H9 (cell line): Measurements from ENCODE around the gene ARID1B. TPM values are rescaled to one million over a fixed set of nuclear protein-coding genes. Genes with fewer than 3 reads are reported as not detected.

Source experiments
- DNase-seq: peaks from one replicate; pipeline ENCODE4 v3.0.0-alpha.2; 2017
- H2AFZ ChIP-seq: one replicate; pipeline ENCODE4 v1.6.1; 2013; ENCODE audit warnings: mild to moderate bottlenecking, low read length, control low read depth, moderate library complexity
- H2AK5ac ChIP-seq: 2 replicates; pipeline ENCODE4 v1.6.1; 2013; ENCODE audit warnings: low read length, control low read depth, mixed read lengths; ENCODE audit not compliant: insufficient read length
- H2BK120ac ChIP-seq: one replicate; pipeline ENCODE4 v1.6.1; 2013; ENCODE audit warnings: low read depth, mild to moderate bottlenecking, low read length, control low read depth, inconsistent platforms; ENCODE audit not compliant: poor library complexity, severe bottlenecking
- H2BK12ac ChIP-seq: 2 replicates; pipeline ENCODE4 v1.6.1; 2013; ENCODE audit warnings: low read length, control low read depth, mixed read lengths, low read depth; ENCODE audit not compliant: insufficient read length
- H2BK15ac ChIP-seq: 2 replicates; pipeline ENCODE4 v1.6.1; 2013; ENCODE audit warnings: low read depth, low read length, control low read depth
- H2BK20ac ChIP-seq: one replicate; pipeline ENCODE4 v1.6.1; 2013; ENCODE audit warnings: low read depth, mild to moderate bottlenecking, low read length, control low read depth, inconsistent platforms; ENCODE audit not compliant: poor library complexity, severe bottlenecking
- H2BK5ac ChIP-seq: 2 replicates; pipeline ENCODE4 v1.6.1; 2013; ENCODE audit warnings: low read length, control low read depth, mixed read lengths; ENCODE audit not compliant: insufficient read length
- H3K14ac ChIP-seq: 2 replicates; pipeline ENCODE4 v1.6.1; 2013; ENCODE audit warnings: low read length, control low read depth; ENCODE audit not compliant: insufficient read depth
- H3K18ac ChIP-seq: 2 replicates; pipeline ENCODE4 v1.6.1; 2013; ENCODE audit warnings: low read depth, mild to moderate bottlenecking, mixed read lengths, low read length, control low read depth; ENCODE audit not compliant: insufficient read length
- H3K23ac ChIP-seq: 2 replicates; pipeline ENCODE4 v1.6.1; 2013; ENCODE audit warnings: low read length, control low read depth, mixed read lengths, low read depth; ENCODE audit not compliant: insufficient read length
- H3K23me2 ChIP-seq: 2 replicates; pipeline ENCODE4 v1.6.1; 2013; ENCODE audit warnings: low read depth, mild to moderate bottlenecking, mixed read lengths, low read length, control low read depth; ENCODE audit not compliant: insufficient read length, poor library complexity, severe bottlenecking
- H3K27ac ChIP-seq: 2 replicates; pipeline ENCODE4 v1.5.1; 2013; ENCODE audit warnings: low read length, control low read depth, mixed read lengths, low read depth; ENCODE audit not compliant: insufficient read length
- H3K27me3 ChIP-seq: 2 replicates; pipeline ENCODE4 v1.6.1; 2013; ENCODE audit warnings: low read length, control low read depth, inconsistent platforms; ENCODE audit not compliant: insufficient read depth
- H3K4ac ChIP-seq: 2 replicates; pipeline ENCODE4 v1.6.1; 2013; ENCODE audit warnings: low read depth, mild to moderate bottlenecking, control low read depth, inconsistent platforms, low read length, moderate library complexity
- H3K4me1 ChIP-seq: 2 replicates; pipeline ENCODE4 v1.6.1; 2013; ENCODE audit warnings: low read length, control low read depth, inconsistent platforms; ENCODE audit not compliant: insufficient read depth
- H3K4me2 ChIP-seq: 2 replicates; pipeline ENCODE4 v1.6.1; 2013; ENCODE audit warnings: low read length, control low read depth, mixed read lengths; ENCODE audit not compliant: insufficient read length, insufficient read depth
- H3K56ac ChIP-seq: 2 replicates; pipeline ENCODE4 v1.6.1; 2013; ENCODE audit warnings: low read depth, mild to moderate bottlenecking, mixed read lengths, low read length, control low read depth; ENCODE audit not compliant: insufficient read length
- H3K79me1 ChIP-seq: 2 replicates; pipeline ENCODE4 v1.6.1; 2013; ENCODE audit warnings: low read depth, mild to moderate bottlenecking, moderate library complexity, low read length, control low read depth, inconsistent platforms; ENCODE audit not compliant: insufficient read depth, poor library complexity, severe bottlenecking
- H3K79me2 ChIP-seq: 2 replicates; pipeline ENCODE4 v1.6.1; 2013; ENCODE audit warnings: low read length, control low read depth, inconsistent platforms; ENCODE audit not compliant: insufficient read depth
- H3K9ac ChIP-seq: 2 replicates; pipeline ENCODE4 v1.6.1; 2013; ENCODE audit warnings: low read length, control low read depth, mixed read lengths; ENCODE audit not compliant: insufficient read length; ENCODE audit errors: extremely low read depth
- H3K9me3 ChIP-seq: one replicate; pipeline ENCODE4 v1.6.1; 2013; ENCODE audit warnings: low read depth, low read length, inconsistent platforms; ENCODE audit not compliant: control insufficient read depth
- H3T11ph ChIP-seq: one replicate; pipeline ENCODE4 v1.6.1; 2013; ENCODE audit warnings: mild to moderate bottlenecking, low read length, control low read depth, inconsistent platforms
- H4K20me1 ChIP-seq: one replicate; pipeline ENCODE4 v1.6.1; 2013; ENCODE audit not compliant: control insufficient read depth, insufficient read length, insufficient read depth
- H4K5ac ChIP-seq: 2 replicates; pipeline ENCODE4 v1.6.1; 2013; ENCODE audit warnings: low read depth, mild to moderate bottlenecking, mixed read lengths, low read length, control low read depth; ENCODE audit not compliant: insufficient read length
- H4K8ac ChIP-seq: replicated peaks from 2 replicates; pipeline ENCODE4 v1.6.1; 2013; ENCODE audit warnings: low read length, control low read depth, mixed read lengths, low read depth; ENCODE audit not compliant: insufficient read length
- H4K91ac ChIP-seq: 2 replicates; pipeline ENCODE4 v1.6.1; 2013; ENCODE audit warnings: low read depth, mild to moderate bottlenecking, moderate library complexity, mixed read lengths, low read length, control low read depth; ENCODE audit not compliant: insufficient read length
- H3K27ac Mint-ChIP-seq, 3 experiments: 2 replicates in 2 of 3; 3 replicates in 1 of 3; pipeline ENCODE4 v1.8.0; 2020 to 2021; ENCODE audit warnings: mixed read lengths in 3 of 3, mild to moderate bottlenecking in 1 of 3, moderate library complexity in 1 of 3
- H3K27me3 Mint-ChIP-seq: 2 replicates; pipeline ENCODE4 v1.8.0; 2021; ENCODE audit warnings: low read depth, mild to moderate bottlenecking, moderate library complexity, mixed read lengths
- H3K36me3 Mint-ChIP-seq, 3 experiments: 2 replicates in 2 of 3; 3 replicates in 1 of 3; pipeline ENCODE4 v1.8.0; 2020 to 2021; ENCODE audit warnings: low read depth in 3 of 3, mixed read lengths in 3 of 3; ENCODE audit not compliant: insufficient read depth in 1 of 3
- H3K4me1 Mint-ChIP-seq, 2 experiments: 2 replicates each; pipeline ENCODE4 v1.8.0; 2020; ENCODE audit warnings: mixed read lengths in 2 of 2
- H3K4me3 Mint-ChIP-seq, 2 experiments: 2 replicates in 1 of 2; 3 replicates in 1 of 2; pipeline ENCODE4 v1.8.0; 2020 to 2021; ENCODE audit warnings: mild to moderate bottlenecking in 2 of 2, mixed read lengths in 2 of 2, moderate library complexity in 1 of 2
- H3K9me3 Mint-ChIP-seq, 2 experiments: 2 replicates in 1 of 2; 3 replicates in 1 of 2; pipeline ENCODE4 v1.8.0; 2020; ENCODE audit warnings: mild to moderate bottlenecking in 2 of 2, mixed read lengths in 2 of 2, moderate library complexity in 1 of 2
- WGBS: extraction: QIAGEN DNeasy Blood & Tissue Kit; methylation state at CpG from one replicate; pipeline ENCODE4 v1.1.7; 2013; ENCODE audit warnings: missing lambda C conversion rate, low lambda C conversion rate, mixed read lengths; ENCODE audit not compliant: insufficient read length; ENCODE audit errors: extremely low coverage; 5-methylcytosine and 5-hydroxymethylcytosine counted together
- total RNA-seq: library from RNA; stranded (reverse); gene quantifications from 2 replicates; pipeline ENCODE4 v1.2.1, GENCODE V29; 2021
- TF ChIP-seq, protein P1 (sequence below): fragments of 200-600 bp; sonication (generic); conservative IDR thresholded peaks from 3 replicates; pipeline ENCODE4 v1.8.0; 2021; ENCODE audit warnings: antibody characterized with exemption, mild to moderate bottlenecking

Gene ARID1B
- total RNA-seq, 1 experiment from 2014 or later, result 88.2 TPM

GRCh38 chr6:156954816-156955215, 177.6 kb downstream of the ARID1B start:
- peaks cover 30 to 31% of the 10 kb centered on the region in 2 experiments for H3K4me1 Mint-ChIP-seq
- Histone ChIP-seq H2BK20ac (no peak overlapping the region), H3K14ac (no peak overlapping the region), H2AK5ac (no peak overlapping the region), H2BK5ac (no peak overlapping the region), H2AFZ (no peak overlapping the region), H3K9ac (no peak overlapping the region), H3K79me1 (peaks cover 2% of the 10 kb centered on the region), H3K4me2 (no peak overlapping the region), H3K18ac (no peak overlapping the region), H4K5ac (no peak overlapping the region), H4K91ac (no peak overlapping the region), H3K23ac (no peak overlapping the region), H4K20me1 (no peaks in the 10 kb centered on the region), H3K56ac (no peak overlapping the region), H2BK120ac (no peak overlapping the region), H2BK12ac (no peak overlapping the region), H3K23me2 (no peaks in the 10 kb centered on the region), H4K8ac (no peak overlapping the region), H3K4me1 (peaks cover 12% of the 10 kb centered on the region; the same call in 1 of the 2 replicates), H3K27ac (no peak overlapping the region), H3T11ph (no peak overlapping the region), H3K79me2 (peaks cover 14% of the 10 kb centered on the region; the same call in 1 of the 2 replicates), H3K4ac (no peak overlapping the region), H3K27me3 (no peaks in the 10 kb centered on the region), H2BK15ac (no peak overlapping the region), H3K9me3 (no peaks in the 10 kb centered on the region)
- DNase-seq, result no peak
- no CpG with 5 or more reads among the region's 12 CpGs for WGBS
- H3K27ac Mint-ChIP-seq, result peak overlapping the region in 2 of 3 experiments; percentile 64 to 79; a peak in 4 of 7 replicates
- no peak overlapping the region for H3K4me3 Mint-ChIP-seq
- TF ChIP-seq, protein P1, sequence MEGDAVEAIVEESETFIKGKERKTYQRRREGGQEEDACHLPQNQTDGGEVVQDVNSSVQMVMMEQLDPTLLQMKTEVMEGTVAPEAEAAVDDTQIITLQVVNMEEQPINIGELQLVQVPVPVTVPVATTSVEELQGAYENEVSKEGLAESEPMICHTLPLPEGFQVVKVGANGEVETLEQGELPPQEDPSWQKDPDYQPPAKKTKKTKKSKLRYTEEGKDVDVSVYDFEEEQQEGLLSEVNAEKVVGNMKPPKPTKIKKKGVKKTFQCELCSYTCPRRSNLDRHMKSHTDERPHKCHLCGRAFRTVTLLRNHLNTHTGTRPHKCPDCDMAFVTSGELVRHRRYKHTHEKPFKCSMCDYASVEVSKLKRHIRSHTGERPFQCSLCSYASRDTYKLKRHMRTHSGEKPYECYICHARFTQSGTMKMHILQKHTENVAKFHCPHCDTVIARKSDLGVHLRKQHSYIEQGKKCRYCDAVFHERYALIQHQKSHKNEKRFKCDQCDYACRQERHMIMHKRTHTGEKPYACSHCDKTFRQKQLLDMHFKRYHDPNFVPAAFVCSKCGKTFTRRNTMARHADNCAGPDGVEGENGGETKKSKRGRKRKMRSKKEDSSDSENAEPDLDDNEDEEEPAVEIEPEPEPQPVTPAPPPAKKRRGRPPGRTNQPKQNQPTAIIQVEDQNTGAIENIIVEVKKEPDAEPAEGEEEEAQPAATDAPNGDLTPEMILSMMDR, result no peak
- H3K36me3 Mint-ChIP-seq, result no peaks in the 10 kb centered on the region; a peak in 1 of 7 replicates
- H3K9me3 Mint-ChIP-seq, result no peaks in the 10 kb centered on the region
- H3K27me3 Mint-ChIP-seq, result no peaks in the 10 kb centered on the region
